Panc1 (cell line): ENCODE results near the gene LRP2.

Experiments used
- CTCF ChIP-seq: fragments of 450-650 bp; IDR thresholded peaks from 2 replicates; pipeline ENCODE4 v1.5.1; 2017; ENCODE audit warnings: mild to moderate bottlenecking
- POLR2AphosphoS5 ChIP-seq: IDR thresholded peaks from 2 replicates; pipeline ENCODE4 v1.6.1; 2012; ENCODE audit warnings: mild to moderate bottlenecking, low read depth, low read length, moderate library complexity
- REST ChIP-seq, 2 experiments: IDR thresholded peaks; 2 replicates each; pipeline ENCODE4 v1.6.1; 2011 to 2012; ENCODE audit warnings: low read depth in 2 of 2, control low read depth in 1 of 2, low read length in 1 of 2, mild to moderate bottlenecking in 1 of 2, moderate library complexity in 1 of 2; ENCODE audit not compliant: insufficient read depth in 1 of 2
- TCF7L2 ChIP-seq: IDR thresholded peaks from 2 replicates; pipeline ENCODE4 v1.6.1; 2011; ENCODE audit warnings: mild to moderate bottlenecking, low read depth, low read length, inconsistent platforms

- no peak for TF ChIP-seq CTCF
- TF ChIP-seq POLR2AphosphoS5 = no peak
- TF ChIP-seq REST (IDR thresholded peaks at IDR 0.05; ENCODE audit: insufficient read depth in 1 of 2, low read depth in 2 of 2, low read length in 1 of 2) = no peak
- no peak for TF ChIP-seq TCF7L2
Observed at GRCh38 chr2:169164311-169164710, 198.0 kb downstream of the LRP2 start.
